ENCODE measurements around the gene EPHB6. TPM values are rescaled to one million over a fixed set of nuclear protein-coding genes. Genes with fewer than 3 reads are reported as not detected.
A peak's percentile ranks its signal among the peaks of the same experiment; 100 is the strongest.

EPHB6 gene
- total and polyA plus RNA-seq, 7 donors = 1.2 to 13.6 (median 6.7) TPM

GRCh38 chr7:142879060-142879459 is 24.2 kb downstream of the EPHB6 start:
- Histone ChIP-seq H3K9me3 (no peaks in the 10 kb centered on the region), H3K36me3 (no peaks in the 10 kb centered on the region), H3K27ac (no peak overlapping the region), H3K27me3 (peaks cover 0 to 6% (median 3%) of the 10 kb centered on the region in 3 donors), H3K4me1 (no peaks in the 10 kb centered on the region), H3K4me3 (no peak overlapping the region)
- DNase-seq = no peak
- TF ChIP-seq EP300 (IDR thresholded peaks at IDR 0.05) (no peak), POLR2AphosphoS5 (IDR thresholded peaks at IDR 0.05) (no peak), POLR2A (IDR thresholded peaks at IDR 0.05) (no peak), CTCF (IDR thresholded peaks at IDR 0.05) (no peak)
- WGBS, 2 donors = 86 to 90% methylated on average over 5 of the region's 5 CpGs
- intact Hi-C loops (cut with DNase I) = no loop called here

GRCh38 chr7:142880876-142881505 is 26.1 kb downstream of the EPHB6 start:
- DNase-seq = no peak
- Histone ChIP-seq H3K4me3 (no peak overlapping the region), H3K9me3 (no peaks in the 10 kb centered on the region), H3K27ac (no peak overlapping the region), H3K4me1 (no peaks in the 10 kb centered on the region), H3K36me3 (no peaks in the 10 kb centered on the region), H3K27me3 (peaks cover 0 to 6% (median 3%) of the 10 kb centered on the region in 3 donors)
- peak in 2 of 4 experiments; percentile 42 to 44 for TF ChIP-seq CTCF (IDR thresholded peaks at IDR 0.05)
- no peak for TF ChIP-seq POLR2A (IDR thresholded peaks at IDR 0.05)
- WGBS, 2 donors = 30 to 36% methylated on average over 8 of the region's 8 CpGs
- intact Hi-C loops (cut with DNase I) = no loop called here

DNA sequence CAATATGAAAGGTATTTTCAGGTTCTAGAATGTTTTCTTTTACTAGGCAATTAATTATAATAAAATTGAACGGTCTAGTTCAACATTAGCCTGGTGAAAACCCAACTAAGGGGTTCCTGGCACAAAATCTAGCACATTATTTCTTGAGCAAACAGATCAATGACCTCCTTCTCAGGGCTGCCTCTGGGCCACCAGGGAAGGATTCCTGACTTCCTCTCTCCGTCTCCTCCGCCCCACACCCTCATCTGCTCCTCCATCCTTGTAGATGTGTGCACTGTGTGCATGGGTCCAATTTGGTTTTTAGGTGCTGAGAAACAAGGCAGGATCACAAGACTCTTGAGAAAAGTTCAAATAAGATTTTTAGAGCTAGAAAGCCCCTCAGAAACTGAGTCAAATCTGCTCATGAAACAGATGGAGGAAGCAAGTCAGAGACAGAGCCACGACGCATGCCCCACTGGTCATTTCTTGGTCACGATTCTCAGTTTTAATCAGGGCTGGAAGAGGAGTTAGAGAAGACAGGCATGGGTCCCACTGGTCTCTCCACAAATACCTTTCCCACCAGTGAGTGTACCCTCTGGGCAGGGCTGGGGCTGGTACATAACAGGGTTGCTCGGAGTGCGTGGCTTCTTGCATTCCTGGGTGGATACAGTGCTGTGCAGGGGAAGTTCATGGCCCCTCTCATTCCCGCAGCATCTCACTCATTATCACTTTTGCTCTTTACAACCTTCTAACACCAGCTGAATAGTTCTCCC is 26.9 kb downstream of the EPHB6 start:
- 79 to 90% methylated on average over 9 of the region's 9 CpGs for WGBS, 2 donors
- no peak overlapping the region for H3K4me3 ChIP-seq
- no peak overlapping the region for H3K27ac ChIP-seq
- no peak for DNase-seq
- no peaks in the 10 kb centered on the region for H3K36me3 ChIP-seq
- intact Hi-C loops (cut with DNase I) = no loop called here
- TF ChIP-seq POLR2AphosphoS5 (IDR thresholded peaks at IDR 0.05) (no peak), EP300 (IDR thresholded peaks at IDR 0.05) (no peak), POLR2A (IDR thresholded peaks at IDR 0.05) (no peak), CTCF (IDR thresholded peaks at IDR 0.05) (no peak)
- H3K9me3 ChIP-seq = no peaks in the 10 kb centered on the region
- peaks cover 0 to 6% (median 3%) of the 10 kb centered on the region in 3 donors for H3K27me3 ChIP-seq
- no peaks in the 10 kb centered on the region for H3K4me1 ChIP-seq

GRCh38 chr7:142882338-142882678 is 27.4 kb downstream of the EPHB6 start:
- intact Hi-C loops (cut with DNase I) = no loop called here
- no peak for TF ChIP-seq POLR2AphosphoS5 (IDR thresholded peaks at IDR 0.05)
- TF ChIP-seq EP300 (IDR thresholded peaks at IDR 0.05) = no peak
- TF ChIP-seq CTCF (IDR thresholded peaks at IDR 0.05) = no peak
- TF ChIP-seq POLR2A (IDR thresholded peaks at IDR 0.05) = no peak
- H3K4me3 ChIP-seq = no peak overlapping the region
- H3K4me1 ChIP-seq = no peaks in the 10 kb centered on the region
- H3K9me3 ChIP-seq = no peaks in the 10 kb centered on the region
- 82 to 87% methylated on average over 5 of the region's 5 CpGs for WGBS, 2 donors
- H3K36me3 ChIP-seq = no peaks in the 10 kb centered on the region
- DNase-seq = no peak
- no peak overlapping the region for H3K27ac ChIP-seq
- peaks cover 0 to 6% (median 3%) of the 10 kb centered on the region in 3 donors for H3K27me3 ChIP-seq

Measured in sigmoid colon (tissue), 7 donors.